Measurements from ENCODE around the gene RAE1.

RAE1 gene

GRCh38 chr20:57401565-57401918 lies 50.5 kb downstream of the RAE1 start:
- DNase-seq: no peak

GRCh38 chr20:57402206-57403125 lies 51.4 kb downstream of the RAE1 start:
- no peak for DNase-seq

- no peak for DNase-seq
Observed at GRCh38 chr20:57403216-57403615, 52.2 kb downstream of the RAE1 start.

GRCh38 chr20:57404006-57404405 lies 53.0 kb downstream of the RAE1 start:
- DNase-seq: no peak

- DNase-seq: no peak
Observed at GRCh38 chr20:57404419-57405072, 53.5 kb downstream of the RAE1 start.

GRCh38 chr20:57405236-57406016 lies 54.4 kb downstream of the RAE1 start:
- no peak for DNase-seq

GRCh38 chr20:57407541-57407956 lies 56.5 kb downstream of the RAE1 start:
- DNase-seq: no peak

- no peak for DNase-seq
Observed at GRCh38 chr20:57408131-57408530, 57.1 kb downstream of the RAE1 start.

GRCh38 chr20:57408536-57409233 lies 57.6 kb downstream of the RAE1 start:
- no peak for DNase-seq

- DNase-seq: no peak
Observed at GRCh38 chr20:57409316-57409671, 58.2 kb downstream of the RAE1 start.

- DNase-seq: no peak
Observed at GRCh38 chr20:57409672-57410397, 58.8 kb downstream of the RAE1 start.

GRCh38 chr20:57410398-57410920 lies 59.4 kb downstream of the RAE1 start:
- DNase-seq: no peak

- DNase-seq: no peak
Observed at GRCh38 chr20:57410924-57411323, 59.9 kb downstream of the RAE1 start.

- DNase-seq: no peak
Observed at GRCh38 chr20:57411406-57412283, 60.6 kb downstream of the RAE1 start.

GRCh38 chr20:57412347-57413029 lies 61.4 kb downstream of the RAE1 start:
- no peak for DNase-seq

- no peak for DNase-seq
Observed at GRCh38 chr20:57413986-57414385, 62.9 kb downstream of the RAE1 start.

- DNase-seq: no peak
Observed at GRCh38 chr20:57414867-57415592, 64.0 kb downstream of the RAE1 start.

- DNase-seq: no peak
Observed at GRCh38 chr20:57415771-57416170, 64.7 kb downstream of the RAE1 start.

GRCh38 chr20:57416296-57417022 lies 65.4 kb downstream of the RAE1 start:
- no peak for DNase-seq

Data from activated effector memory CD4-positive, alpha-beta T cell treated with Interleukin-2 at 50 U/mL for 16 hours (primary cell).